HG02884 (cell line): ENCODE measurements around the gene CHMP1A.
"Not testable (repeated sequence)": the region's sequence is repeated elsewhere in the genome, so short reads cannot be mapped to it uniquely, and the experiment has no call there.

Experiments
- ATAC-seq: cut with Tn5 transposase; IDR thresholded peaks from one replicate; pipeline ENCODE4 v1.9.1; 2021; ENCODE audit warnings: mild to moderate bottlenecking, moderate library complexity; ENCODE audit not compliant: unreplicated experiment

The CHMP1A gene

DNA sequence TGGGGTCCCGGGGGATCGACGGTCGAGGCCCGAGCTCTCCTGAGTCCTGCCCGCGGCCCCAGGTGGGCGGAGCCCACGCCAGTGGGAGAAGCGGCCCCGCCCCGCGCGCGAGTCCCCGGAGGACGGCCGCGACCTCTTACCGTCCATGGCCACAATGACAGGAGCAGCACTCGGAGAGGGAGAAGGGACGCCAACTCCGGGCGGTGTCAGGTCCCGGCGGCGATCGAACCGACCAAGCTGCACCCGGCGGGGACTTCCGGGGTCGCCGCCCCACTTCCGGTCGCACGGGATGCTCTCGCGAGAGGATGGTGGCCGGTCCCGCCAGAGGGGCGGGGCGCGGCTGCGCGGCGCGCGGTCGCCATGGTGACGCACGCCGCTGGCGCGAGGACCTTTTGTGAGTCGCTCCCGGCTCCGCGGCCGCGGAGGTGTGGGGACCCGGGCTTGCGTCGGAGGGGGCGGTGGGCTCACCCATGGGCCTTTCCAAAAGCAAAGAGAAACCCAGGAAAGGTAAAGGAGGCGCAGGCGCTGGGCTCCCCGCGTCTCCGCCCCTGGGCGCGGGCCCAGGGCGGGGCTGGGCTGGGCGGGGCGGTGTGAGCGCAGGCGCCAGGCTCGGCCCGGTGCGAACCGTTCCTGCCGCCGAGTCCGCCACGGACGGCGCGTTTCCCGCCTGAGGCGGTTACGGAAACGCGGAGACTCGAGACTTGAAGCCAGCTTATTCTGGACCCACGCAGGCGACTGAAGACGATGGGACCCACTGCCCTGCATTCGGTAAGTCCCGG is at the start of gene CHMP1A, which contains the start of gene SPATA33:
CHMP1A (minus strand) TSS at position 267 of the 779 bp plus-strand sequence; CDS start at position 147, 120 bp downstream.
SPATA33 (plus strand) TSS at position 395 of the 779 bp plus-strand sequence; CDS start at position 471, 76 bp downstream.
- ATAC-seq, result peak; percentile 83

DNA sequence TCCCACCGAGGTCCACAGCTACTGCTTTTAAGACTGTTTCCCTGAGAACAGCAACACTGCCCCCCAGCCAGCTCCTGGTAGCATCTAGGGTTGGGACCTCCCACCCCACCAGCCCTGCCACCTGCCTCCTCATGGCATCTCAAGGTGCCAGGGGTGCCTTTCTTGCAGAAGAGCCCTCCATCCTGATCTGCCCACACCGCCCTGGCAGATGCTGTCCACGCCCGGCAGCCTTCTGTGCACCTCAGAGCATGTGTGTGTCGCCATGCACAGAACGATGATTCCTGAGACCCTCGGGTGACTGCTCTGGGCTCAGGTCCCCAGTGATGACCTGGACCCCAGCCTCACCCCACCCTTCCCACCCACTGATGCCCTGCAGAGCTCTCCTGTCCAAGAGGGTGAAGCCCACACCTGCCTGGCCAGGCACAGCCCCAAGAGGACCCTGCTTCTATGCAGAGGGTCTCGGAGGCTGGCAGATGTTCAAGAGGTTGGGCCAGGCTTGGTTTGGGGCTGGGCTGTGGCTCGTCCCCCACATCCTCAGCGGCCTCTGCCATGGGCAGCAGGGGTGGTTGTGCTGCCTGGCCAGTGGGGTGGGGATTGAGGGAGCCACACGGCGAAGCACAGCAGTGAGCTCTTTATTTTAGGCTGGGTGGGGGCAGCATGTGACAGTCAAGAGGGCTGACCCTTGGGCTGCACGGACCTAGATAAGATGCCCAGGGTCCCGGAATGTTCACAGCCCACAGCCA is 49.2 kb upstream of the CHMP1A start:
- no peak for ATAC-seq

GRCh38 chr16:89705006-89705405 is 47.5 kb upstream of the CHMP1A start:
- ATAC-seq, result no peak

- no peak for ATAC-seq
These were observed 46.8 kb upstream of the CHMP1A start for GRCh38 chr16:89704281-89704680.

GRCh38 chr16:89701425-89702406 is 44.2 kb upstream of the CHMP1A start, which contains the start of gene SPATA2L:
Gene SPATA2L, minus strand, starts transcription at chr16:89701705. Its CDS starts 473 bp downstream, at chr16:89701232.
- peak; percentile 61 for ATAC-seq

DNA sequence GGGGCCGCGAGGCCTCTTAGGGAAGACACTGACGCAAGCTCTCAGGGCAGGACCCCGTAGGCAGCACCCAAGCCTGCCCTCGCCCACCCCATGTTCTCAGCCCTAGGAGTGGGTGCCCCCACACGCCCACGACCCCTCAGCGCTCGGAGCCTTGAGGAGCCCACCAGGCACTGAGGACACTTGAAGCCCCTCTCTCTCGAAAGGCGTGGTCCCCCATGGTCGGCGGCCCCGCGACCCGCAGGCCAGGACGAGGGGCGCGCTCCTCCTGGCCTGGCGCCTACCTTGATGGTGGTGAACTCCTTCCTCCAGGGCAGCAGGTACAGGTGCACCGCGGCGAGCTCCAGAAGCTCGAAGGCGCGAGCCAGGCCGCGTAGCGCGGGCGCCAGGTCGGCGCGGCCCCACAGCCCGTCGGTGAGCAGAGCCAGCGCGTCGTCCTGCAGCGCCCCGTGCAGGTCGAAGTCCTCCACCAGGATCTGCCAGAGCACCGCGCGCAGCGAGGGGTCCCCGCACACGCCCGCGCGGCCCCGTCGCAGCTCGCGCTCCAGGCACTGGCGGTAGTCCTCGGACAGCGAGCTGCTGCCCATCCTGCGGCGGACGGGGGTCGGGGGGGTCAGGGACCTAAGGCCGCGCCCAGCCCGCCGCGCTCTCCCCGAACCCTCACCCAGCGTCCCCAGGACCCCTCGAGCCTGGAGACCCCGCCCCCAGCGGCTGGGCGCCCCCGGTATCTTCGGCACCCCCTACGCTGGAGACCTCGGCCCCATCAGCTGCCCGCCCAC is 43.3 kb upstream of the CHMP1A start:
- peak; percentile 8 for ATAC-seq

- ATAC-seq, result no peak
These were observed 42.7 kb upstream of the CHMP1A start for GRCh38 chr16:89700100-89700648.

GRCh38 chr16:89699629-89700099 is 42.2 kb upstream of the CHMP1A start:
- not testable (repeated sequence) for ATAC-seq

- not testable (repeated sequence) for ATAC-seq
These were observed 41.2 kb upstream of the CHMP1A start for GRCh38 chr16:89698717-89699116.

DNA sequence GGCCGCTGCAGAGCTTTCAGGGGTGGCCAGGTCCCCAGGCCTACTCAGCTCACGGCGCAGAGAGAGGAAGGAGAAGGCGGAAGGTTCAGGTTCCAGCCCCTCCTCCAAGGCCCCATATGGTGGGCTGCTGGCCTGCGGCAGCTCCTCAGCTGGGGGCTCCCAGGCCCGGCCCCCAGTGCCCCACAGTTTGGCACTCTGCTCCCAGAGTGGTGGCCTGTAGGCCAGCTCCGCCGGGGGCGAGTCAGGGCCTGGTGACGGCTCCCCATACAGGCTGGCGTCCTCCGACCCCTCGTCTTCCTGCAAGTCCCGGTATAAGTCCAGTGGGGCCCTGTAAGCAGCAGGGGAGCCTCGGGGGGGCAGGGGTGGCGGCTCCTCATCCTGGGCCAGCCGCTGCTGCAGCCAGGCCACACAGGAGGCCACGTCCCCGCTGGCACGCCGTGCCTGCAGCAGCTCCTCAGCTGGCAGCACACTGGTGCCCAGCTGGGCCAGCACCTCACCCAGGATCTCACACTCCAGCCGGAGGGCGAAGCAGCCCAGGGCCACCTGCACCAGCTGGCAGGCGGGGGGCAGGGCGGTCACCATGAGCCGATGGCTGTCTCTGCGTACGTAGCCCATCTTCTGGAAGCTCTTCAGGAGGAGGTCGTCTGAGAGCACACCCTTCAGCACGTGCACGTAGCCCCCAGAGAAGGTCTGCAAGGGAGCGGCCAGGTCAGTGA is 40.3 kb upstream of the CHMP1A start:
- ATAC-seq, result no peak

GRCh38 chr16:89697161-89697615 is 39.7 kb upstream of the CHMP1A start:
- ATAC-seq, result no peak

DNA sequence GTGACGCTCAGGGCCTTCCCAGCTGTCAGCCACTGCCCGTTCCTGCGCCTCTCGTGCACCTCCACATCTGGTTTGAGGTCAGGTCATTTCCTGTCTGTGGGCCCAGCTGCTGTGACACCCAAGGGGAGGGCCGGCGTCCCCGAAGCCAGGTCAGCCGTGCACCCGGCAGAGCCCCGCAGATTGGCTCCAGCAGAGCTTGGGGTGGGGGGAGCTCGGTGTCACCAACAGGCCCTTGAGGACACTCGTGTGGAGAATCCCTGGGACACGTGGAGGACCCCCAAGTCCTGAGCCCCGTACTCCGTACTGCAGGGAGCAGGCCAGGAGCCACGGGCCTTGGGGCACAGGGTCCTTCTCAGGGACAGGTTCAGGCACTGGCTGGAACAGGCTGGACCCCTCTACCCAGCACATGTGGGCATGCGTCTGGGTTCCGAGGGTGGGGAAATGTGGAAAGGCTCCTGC is 39.2 kb upstream of the CHMP1A start:
- ATAC-seq, result no peak

- no peak for ATAC-seq
These were observed 38.6 kb upstream of the CHMP1A start for GRCh38 chr16:89695875-89696669.

- no peak for ATAC-seq
These were observed 37.8 kb upstream of the CHMP1A start for GRCh38 chr16:89695086-89695874.

GRCh38 chr16:89694784-89695085 is 37.2 kb upstream of the CHMP1A start:
- ATAC-seq, result not testable (repeated sequence)

DNA sequence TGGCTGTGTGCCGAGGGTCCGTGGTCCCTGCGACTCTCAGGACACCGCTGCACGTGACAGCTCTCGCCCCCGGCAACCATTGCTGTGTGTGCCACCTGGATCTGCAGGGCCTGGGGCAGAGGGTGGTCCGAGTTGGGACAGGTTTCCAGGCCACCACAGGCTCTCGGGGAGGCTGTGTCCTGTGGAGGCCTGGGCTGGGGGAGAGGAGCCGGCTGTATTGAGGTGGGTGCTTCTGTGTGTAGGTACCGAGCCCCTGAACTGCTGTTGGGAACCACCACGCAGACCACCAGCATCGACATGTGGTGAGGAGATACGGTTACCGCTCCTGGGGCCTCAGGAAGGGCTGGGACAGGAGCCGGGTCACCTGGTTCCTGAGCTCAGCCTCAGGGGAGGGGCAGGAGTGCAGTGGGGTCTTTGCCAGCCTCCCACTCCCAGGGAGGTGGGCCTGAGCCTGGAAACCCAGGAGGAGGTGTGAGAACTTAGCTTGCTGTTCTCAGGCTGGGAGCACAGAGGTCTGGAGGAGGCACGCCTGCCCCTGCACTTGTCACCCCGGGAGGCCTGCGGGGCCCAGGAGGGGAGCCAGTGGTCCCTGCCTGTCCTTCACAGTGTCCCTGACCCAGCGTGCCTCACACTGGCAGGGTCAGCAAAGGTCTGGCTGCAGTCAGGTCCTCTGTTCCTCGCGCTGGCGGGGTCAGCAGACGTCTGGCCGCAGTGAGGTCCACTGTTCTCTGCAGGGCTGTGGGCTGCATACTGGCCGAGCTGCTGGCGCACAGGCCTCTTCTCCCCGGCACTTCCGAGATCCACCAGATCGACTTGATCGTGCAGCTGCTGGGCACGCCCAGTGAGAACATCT is 36.6 kb upstream of the CHMP1A start:
- ATAC-seq, result no peak
